PC-3 (cell line): ENCODE results near the gene SMPD3. TPM values are rescaled to one million over a fixed set of nuclear protein-coding genes. Genes with fewer than 3 reads are reported as not detected.

Source experiments
- ATAC-seq: fragments of 200-7000 bp; cut with Tn5 transposase; 2 replicates; pipeline ENCODE4 v1.9.1; 2020; ENCODE audit warnings: mild to moderate bottlenecking, moderate library complexity
- BruUV-seq: library from RNA; stranded (reverse); fragments of 400-500 nt; replicated peaks from 2 replicates; lab custom pipeline; 2021; lab: Mats Ljungman, UMichigan
- CTCF ChIA-PET: fragments of 300-600 bp; sonication (Branson Sonifier 250); formaldehyde crosslinking; loops from one replicate; lab custom pipeline; 2022; ENCODE audit warnings: antibody characterized with exemption; lab: Charles Lee
- POLR2A ChIA-PET: fragments of 300-600 bp; sonication (Branson Sonifier 250); formaldehyde crosslinking; loops from one replicate; lab custom pipeline; 2022; ENCODE audit warnings: antibody characterized with exemption; ENCODE audit not compliant: unreplicated experiment; lab: Charles Lee
- DNase-seq: peaks from one replicate; pipeline ENCODE4 v3.0.0-alpha.2; 2015
- H2AFZ ChIP-seq: fragments of 300-600 bp; sonication (generic); 2 replicates; pipeline ENCODE4 v1.6.0; 2016; ENCODE audit warnings: antibody characterized with exemption, low read length
- H3F3A ChIP-seq: fragments of 300-600 bp; sonication (generic); one replicate; pipeline ENCODE4 v1.6.0; 2017; ENCODE audit warnings: antibody characterized with exemption, low read length, control low read depth, mild to moderate bottlenecking; ENCODE audit not compliant: unreplicated experiment
- H3K27ac ChIP-seq: fragments of 300-600 bp; sonication (generic); 2 replicates; pipeline ENCODE4 v1.5.1; 2016; ENCODE audit warnings: mild to moderate bottlenecking, low read length
- H3K27me3 ChIP-seq: fragments of 300-600 bp; sonication (generic); 2 replicates; pipeline ENCODE4 v1.6.1; 2016; ENCODE audit warnings: low read length, mixed read lengths
- H3K36me3 ChIP-seq: fragments of 300-600 bp; sonication (generic); 2 replicates; pipeline ENCODE4 v1.6.1; 2016; ENCODE audit warnings: low read depth, mixed run types, low read length, mixed read lengths
- H3K4me1 ChIP-seq: fragments of 300-600 bp; sonication (generic); 2 replicates; pipeline ENCODE4 v1.5.1; 2016; ENCODE audit warnings: low read length; ENCODE audit not compliant: insufficient read depth
- H3K4me2 ChIP-seq: fragments of 300-600 bp; sonication (generic); 2 replicates; pipeline ENCODE4 v1.6.0; 2016; ENCODE audit warnings: low read length
- H3K4me3 ChIP-seq: fragments of 300-600 bp; sonication (generic); 2 replicates; pipeline ENCODE4 v1.5.1; 2016; ENCODE audit warnings: mild to moderate bottlenecking, low read length, mixed read lengths
- H3K79me2 ChIP-seq: fragments of 300-600 bp; sonication (generic); 2 replicates; pipeline ENCODE4 v1.6.1; 2017; ENCODE audit warnings: low read length, mixed read lengths
- H3K9ac ChIP-seq: fragments of 300-600 bp; sonication (generic); 2 replicates; pipeline ENCODE4 v1.6.0; 2016; ENCODE audit warnings: mild to moderate bottlenecking, low read length
- H3K9me2 ChIP-seq: fragments of 300-600 bp; sonication (generic); replicated peaks from 2 replicates; pipeline ENCODE4 v1.6.1; 2016; ENCODE audit warnings: mixed run types, low read length, mixed read lengths
- H3K9me3 ChIP-seq: fragments of 300-600 bp; sonication (generic); 2 replicates; pipeline ENCODE4 v1.6.1; 2016; ENCODE audit warnings: low read length, mixed read lengths
- H4K20me1 ChIP-seq: fragments of 300-600 bp; sonication (generic); 2 replicates; pipeline ENCODE4 v1.6.1; 2016; ENCODE audit warnings: low read length, mixed read lengths
- CTCF ChIP-seq: fragments of 300-600 bp; sonication (generic); conservative IDR thresholded peaks from 2 replicates; pipeline ENCODE4 v1.5.1; 2017; ENCODE audit warnings: antibody characterized with exemption, low read depth, mild to moderate bottlenecking, low read length
- EZH2 ChIP-seq: fragments of 300-600 bp; sonication (generic); IDR thresholded peaks from one replicate; pipeline ENCODE4 v1.6.1; 2017; ENCODE audit warnings: antibody characterized with exemption, mild to moderate bottlenecking, low read length; ENCODE audit not compliant: unreplicated experiment
- EZH2phosphoT487 ChIP-seq: fragments of 300-600 bp; sonication (generic); IDR thresholded peaks from 2 replicates; pipeline ENCODE4 v1.6.1; 2018; ENCODE audit warnings: mild to moderate bottlenecking, antibody characterized with exemption, low read length, borderline replicate concordance
- intact Hi-C: fragments of 100-400 bp; cut with micrococcal nuclease; formaldehyde crosslinking; loops from 2 replicates; pipeline ENCODE4 v1.9.0; 2023
- total RNA-seq: library from RNA; depleted of rRNA; stranded (reverse); fragments of >200 nt; gene quantifications from 2 replicates; pipeline ENCODE4 v1.2.3, GENCODE V29; 2014

Gene SMPD3
- total RNA-seq, 1 experiment from 2014 or later = not detected

GRCh38 chr16:68453816-68454215, 5.5 kb upstream of the SMPD3 start:
- Histone ChIP-seq H3K9ac (no peak overlapping the region), H3K9me2 (no peaks in the 10 kb centered on the region), H3F3A (no peaks in the 10 kb centered on the region), H3K4me3 (no peak overlapping the region), H4K20me1 (no peaks in the 10 kb centered on the region), H3K27me3 (no peaks in the 10 kb centered on the region), H3K27ac (no peak overlapping the region), H3K4me1 (peaks cover 14% of the 10 kb centered on the region; the same call in 1 of the 2 replicates), H3K4me2 (no peak overlapping the region), H3K9me3 (no peaks in the 10 kb centered on the region), H3K36me3 (no peaks in the 10 kb centered on the region), H3K79me2 (no peaks in the 10 kb centered on the region), H2AFZ (no peak overlapping the region)
- no TSS peak for BruUV-seq
- DNase-seq = no peak
- ATAC-seq = no peak
- no peak for TF ChIP-seq EZH2phosphoT487
- TF ChIP-seq EZH2 = no peak
- TF ChIP-seq CTCF = no peak
- intact Hi-C loops = no loop called here
- ChIA-PET CTCF (no interaction called here), POLR2A (no interaction called here)

GRCh38 chr16:68452176-68452575, 3.9 kb upstream of the SMPD3 start:
- Histone ChIP-seq H3K36me3 (no peaks in the 10 kb centered on the region), H3K27me3 (no peaks in the 10 kb centered on the region), H3K9me3 (no peaks in the 10 kb centered on the region), H3K9me2 (no peaks in the 10 kb centered on the region), H3K4me3 (no peak overlapping the region), H3K79me2 (no peaks in the 10 kb centered on the region), H2AFZ (no peak overlapping the region), H3K4me1 (peaks cover 14% of the 10 kb centered on the region; the same call in 1 of the 2 replicates), H3K4me2 (peak overlapping the region; percentile 20), H4K20me1 (no peaks in the 10 kb centered on the region), H3F3A (no peaks in the 10 kb centered on the region), H3K9ac (no peak overlapping the region), H3K27ac (no peak overlapping the region)
- ChIA-PET CTCF (no interaction called here), POLR2A (no interaction called here)
- DNase-seq (peak; percentile 22), ATAC-seq (no peak)
- no TSS peak for BruUV-seq
- intact Hi-C loops = no loop called here
- TF ChIP-seq EZH2 = no peak
- no peak for TF ChIP-seq CTCF
- no peak for TF ChIP-seq EZH2phosphoT487

- BruUV-seq = no TSS peak
- H3K9me3 ChIP-seq = no peaks in the 10 kb centered on the region
- no peaks in the 10 kb centered on the region for H3K36me3 ChIP-seq
- H3K9ac ChIP-seq = no peak overlapping the region
- TF ChIP-seq EZH2phosphoT487 (no peak), CTCF (no peak), EZH2 (no peak)
- H3K9me2 ChIP-seq = no peaks in the 10 kb centered on the region
- DNase-seq (no peak), ATAC-seq (no peak)
- intact Hi-C loops = no loop called here
- peak overlapping the region; percentile 20; the same call in 1 of the 2 replicates for H3K4me2 ChIP-seq
- ChIA-PET POLR2A (no interaction called here), CTCF (no interaction called here)
- no peaks in the 10 kb centered on the region for H3K79me2 ChIP-seq
- no peak overlapping the region for H2AFZ ChIP-seq
- H3K27me3 ChIP-seq = no peaks in the 10 kb centered on the region
- no peak overlapping the region for H3K27ac ChIP-seq
- no peaks in the 10 kb centered on the region for H4K20me1 ChIP-seq
- peaks cover 14% of the 10 kb centered on the region; the same call in 1 of the 2 replicates for H3K4me1 ChIP-seq
- no peak overlapping the region for H3K4me3 ChIP-seq
- H3F3A ChIP-seq = no peaks in the 10 kb centered on the region
Measured at GRCh38 chr16:68451676-68452075, 3.4 kb upstream of the SMPD3 start.
